HG02642 (cell line): Measurements from ENCODE around the gene PRICKLE4.

Experiments used
- ATAC-seq: cut with Tn5 transposase; IDR thresholded peaks from one replicate; pipeline ENCODE4 v1.9.1; 2021; ENCODE audit warnings: mild to moderate bottlenecking; ENCODE audit not compliant: unreplicated experiment, poor library complexity

The PRICKLE4 gene

GRCh38 chr6:41832263-41832662, 51.7 kb downstream of the PRICKLE4 start:
- ATAC-seq: no peak

- ATAC-seq: no peak
These were observed 55.6 kb downstream of the PRICKLE4 start for GRCh38 chr6:41836022-41836659.

- no peak for ATAC-seq
These were observed 56.1 kb downstream of the PRICKLE4 start for GRCh38 chr6:41836660-41837052.
